T follicular helper cell (primary cell): ENCODE measurements around the gene POMGNT1.
A peak's percentile ranks its signal among the peaks of the same experiment; 100 is the strongest.
"Not testable (repeated sequence)": the region's sequence is repeated elsewhere in the genome, so short reads cannot be mapped to it uniquely, and the experiment has no call there.

Experiments
- DNase-seq: peaks from one replicate; pipeline ENCODE4 v3.0.0-alpha.2; 2020; ENCODE audit warnings: low read depth
- total RNA-seq, 2 experiments: gene quantifications; one replicate each; lab custom pipeline; 2026; lab: John Stamatoyannopoulos, UW

The POMGNT1 gene
- total RNA-seq, result 50.8 to 71.3 reads per million in 2 experiments

- DNase-seq, result peak; percentile 65
These were observed at the start of gene POMGNT1 for GRCh38 chr1:46197964-46198811. Gene POMGNT1 (minus strand): TSS chr1:46198434. CDS start chr1:46197821, 613 bp downstream.

- DNase-seq, result peak; percentile 95
These were observed 49.3 kb upstream of the POMGNT1 start, which contains the start of gene RAD54L for GRCh38 chr1:46247436-46248121. Gene RAD54L (plus strand): TSS chr1:46247763. CDS start chr1:46248406, 643 bp downstream.

- DNase-seq, result no peak
These were observed 48.6 kb upstream of the POMGNT1 start for GRCh38 chr1:46246548-46247435.

- not testable (repeated sequence) for DNase-seq
These were observed 47.9 kb upstream of the POMGNT1 start for GRCh38 chr1:46246136-46246535.

GRCh38 chr1:46244656-46245371, 46.6 kb upstream of the POMGNT1 start:
- no peak for DNase-seq

- DNase-seq, result not testable (repeated sequence)
These were observed 45.6 kb upstream of the POMGNT1 start for GRCh38 chr1:46243831-46244230.

- DNase-seq, result no peak
These were observed 44.7 kb upstream of the POMGNT1 start for GRCh38 chr1:46242918-46243317.

GRCh38 chr1:46241733-46242132, 43.5 kb upstream of the POMGNT1 start:
- not testable (repeated sequence) for DNase-seq

GRCh38 chr1:46238865-46239264, 40.6 kb upstream of the POMGNT1 start:
- DNase-seq, result not testable (repeated sequence)

- DNase-seq, result no peak
These were observed 38.6 kb upstream of the POMGNT1 start for GRCh38 chr1:46236882-46237281.

- DNase-seq, result not testable (repeated sequence)
These were observed 33.0 kb upstream of the POMGNT1 start for GRCh38 chr1:46231231-46231630.

GRCh38 chr1:46224966-46225365, 26.7 kb upstream of the POMGNT1 start:
- no peak for DNase-seq

- DNase-seq, result peak; percentile 22
These were observed 25.3 kb upstream of the POMGNT1 start for GRCh38 chr1:46223472-46223943.

GRCh38 chr1:46223055-46223454, 24.8 kb upstream of the POMGNT1 start:
- not testable (repeated sequence) for DNase-seq

GRCh38 chr1:46221749-46222148, 23.5 kb upstream of the POMGNT1 start:
- DNase-seq, result no peak

GRCh38 chr1:46220808-46221207, 22.6 kb upstream of the POMGNT1 start:
- DNase-seq, result no peak

GRCh38 chr1:46219551-46220520, 21.6 kb upstream of the POMGNT1 start:
- DNase-seq, result no peak

GRCh38 chr1:46218443-46218842, 20.2 kb upstream of the POMGNT1 start:
- no peak for DNase-seq

- DNase-seq, result no peak
These were observed 17.3 kb upstream of the POMGNT1 start for GRCh38 chr1:46215504-46215903.

GRCh38 chr1:46211051-46211450, 12.8 kb upstream of the POMGNT1 start:
- DNase-seq, result no peak
